ENCODE results near the gene NOTUM. TPM values are rescaled to one million over a fixed set of nuclear protein-coding genes. Genes with fewer than 3 reads are reported as not detected.

Gene NOTUM
- total and polyA plus RNA-seq, 8 donors, result 0.79 to 71.4 (median 65.1) TPM

DNA sequence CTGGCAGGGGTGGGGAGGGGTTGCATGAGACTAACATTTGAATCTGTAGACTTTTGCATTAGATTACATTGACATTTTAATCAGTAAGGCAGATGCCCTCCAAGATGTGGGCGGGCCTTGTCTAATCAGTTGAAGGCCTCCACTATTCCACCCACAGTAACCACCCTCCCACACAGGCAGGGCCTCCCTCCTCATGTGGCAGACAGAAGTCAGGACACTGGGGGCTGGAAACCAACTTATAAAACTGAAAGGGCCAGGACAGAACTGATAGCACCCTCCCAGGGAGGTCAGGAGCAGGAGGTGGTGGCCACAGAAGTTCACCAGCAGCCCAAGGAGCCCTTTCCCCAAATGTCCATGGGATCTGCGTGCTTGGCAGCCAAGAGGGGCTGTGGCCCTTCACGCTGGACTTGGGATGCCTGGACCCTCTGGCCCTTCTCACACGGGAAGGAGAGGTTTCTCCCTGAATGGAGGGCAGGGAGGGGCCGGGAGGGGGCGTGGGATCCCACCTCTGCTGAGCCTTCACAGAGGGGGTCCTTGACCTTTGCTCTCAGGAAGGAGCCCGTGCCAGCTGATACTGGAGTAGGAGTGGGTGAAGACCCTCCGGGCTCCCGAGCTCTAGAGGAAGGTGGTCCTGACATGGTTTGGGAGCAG, 28.5 kb downstream of the NOTUM start:
- H3K4me3 ChIP-seq, result no peak overlapping the region
- intact Hi-C loops (cut with DNase I), result no loop called here
- H3K27ac ChIP-seq, result no peak overlapping the region
- H3K9me3 ChIP-seq, result no peaks in the 10 kb centered on the region
- H3K27me3 ChIP-seq, result peaks cover 0 to 54% of the 10 kb centered on the region in 2 donors
- DNase-seq (no peak), ATAC-seq (no peak)
- H3K36me3 ChIP-seq, result peaks cover 0 to 7% of the 10 kb centered on the region in 2 donors
- peaks cover 0 to 34% of the 10 kb centered on the region in 2 donors for H3K4me1 ChIP-seq
- no peak for TF ChIP-seq CTCF (IDR thresholded peaks at IDR 0.05)

- no peak overlapping the region for H3K4me3 ChIP-seq
- intact Hi-C loops (cut with DNase I), result no loop called here
- peaks cover 0 to 7% of the 10 kb centered on the region in 2 donors for H3K36me3 ChIP-seq
- no peak overlapping the region for H3K27ac ChIP-seq
- H3K4me1 ChIP-seq, result peaks cover 0 to 28% of the 10 kb centered on the region in 2 donors
- H3K9me3 ChIP-seq, result no peaks in the 10 kb centered on the region
- no peak for DNase-seq
- peak; percentile 5 for ATAC-seq
- peaks cover 0 to 51% of the 10 kb centered on the region in 2 donors for H3K27me3 ChIP-seq
- TF ChIP-seq CTCF (IDR thresholded peaks at IDR 0.05), result no peak
Observed at GRCh38 chr17:81931557-81932332, 29.2 kb downstream of the NOTUM start.

- no peak overlapping the region for H3K4me3 ChIP-seq
- H3K27ac ChIP-seq, result no peak overlapping the region
- DNase-seq (peak in 1 of 4 donors; percentile 71), ATAC-seq (no peak)
- H3K36me3 ChIP-seq, result peaks cover 0 to 7% of the 10 kb centered on the region in 2 donors
- intact Hi-C loops (cut with DNase I), result no loop called here
- H3K9me3 ChIP-seq, result no peaks in the 10 kb centered on the region
- peaks cover 0 to 25% of the 10 kb centered on the region in 2 donors for H3K4me1 ChIP-seq
- H3K27me3 ChIP-seq, result peaks cover 0 to 45% of the 10 kb centered on the region in 2 donors
- TF ChIP-seq CTCF (IDR thresholded peaks at IDR 0.05), result no peak
Observed at GRCh38 chr17:81931189-81931556, 29.8 kb downstream of the NOTUM start.

- Histone ChIP-seq H3K4me3 (no peak overlapping the region), H3K27me3 (peaks cover 0 to 43% of the 10 kb centered on the region in 2 donors), H3K4me1 (peaks cover 0 to 26% of the 10 kb centered on the region in 2 donors), H3K27ac (no peak overlapping the region), H3K36me3 (peaks cover 0 to 7% of the 10 kb centered on the region in 2 donors), H3K9me3 (no peaks in the 10 kb centered on the region)
- intact Hi-C loops (cut with DNase I), result no loop called here
- ATAC-seq, result no peak
- peak in 1 of 4 donors; percentile 66 for DNase-seq
- no peak for TF ChIP-seq CTCF (IDR thresholded peaks at IDR 0.05)
Observed at GRCh38 chr17:81930142-81931125, 30.6 kb downstream of the NOTUM start.
